GM23338 (cell line): ENCODE data around the gene BCKDK. TPM values are rescaled to one million over a fixed set of nuclear protein-coding genes. Genes with fewer than 3 reads are reported as not detected.
"Not testable (repeated sequence)": the region's sequence is repeated elsewhere in the genome, so short reads cannot be mapped to it uniquely, and the experiment has no call there.

Source experiments
- ATAC-seq: fragments of 200-7000 bp; cut with Tn5 transposase; 3 replicates; pipeline ENCODE4 v1.9.1; 2020
- DNase-seq: peaks from one replicate; pipeline ENCODE4 v3.0.0-alpha.2; 2015; ENCODE audit warnings: low spot score
- H2AFZ ChIP-seq: fragments of 200-600 bp; sonication (generic); 2 replicates; pipeline ENCODE4 v1.8.0; 2016; ENCODE audit warnings: antibody characterized with exemption, mild to moderate bottlenecking, moderate library complexity
- H3F3A ChIP-seq: fragments of 200-600 bp; sonication (generic); replicated peaks from 2 replicates; pipeline ENCODE4 v1.8.0; 2017; ENCODE audit warnings: antibody characterized with exemption, mixed run types, low read depth
- H3K27ac ChIP-seq: fragments of 200-600 bp; sonication (generic); 2 replicates; pipeline ENCODE4 v1.6.1; 2016; ENCODE audit warnings: low read depth
- H3K27me3 ChIP-seq: fragments of 200-600 bp; sonication (generic); 2 replicates; pipeline ENCODE4 v1.8.0; 2016; ENCODE audit warnings: mild to moderate bottlenecking, mixed run types, moderate library complexity; ENCODE audit not compliant: insufficient read depth
- H3K36me3 ChIP-seq: fragments of 200-600 bp; sonication (generic); 2 replicates; pipeline ENCODE4 v1.8.0; 2016; ENCODE audit warnings: mild to moderate bottlenecking; ENCODE audit not compliant: insufficient read depth
- H3K4me1 ChIP-seq: fragments of 200-600 bp; sonication (generic); 2 replicates; pipeline ENCODE4 v1.8.0; 2016; ENCODE audit warnings: mild to moderate bottlenecking, moderate library complexity; ENCODE audit not compliant: insufficient read depth
- H3K4me2 ChIP-seq: fragments of 200-600 bp; sonication (generic); 2 replicates; pipeline ENCODE4 v1.7.1; 2017; ENCODE audit warnings: mixed run types
- H3K4me3 ChIP-seq: fragments of 200-600 bp; sonication (generic); 2 replicates; pipeline ENCODE4 v1.6.1; 2016; ENCODE audit warnings: mixed run types
- H3K79me2 ChIP-seq: fragments of 200-600 bp; sonication (generic); replicated peaks from 2 replicates; pipeline ENCODE4 v1.8.0; 2017; ENCODE audit warnings: mild to moderate bottlenecking; ENCODE audit not compliant: insufficient read depth
- H3K9me2 ChIP-seq: fragments of 200-600 bp; sonication (generic); 2 replicates; pipeline ENCODE4 v1.8.0; 2017; ENCODE audit not compliant: insufficient read depth
- H4K20me1 ChIP-seq: fragments of 200-600 bp; sonication (generic); replicated peaks from 2 replicates; pipeline ENCODE4 v1.8.0; 2017; ENCODE audit warnings: mild to moderate bottlenecking; ENCODE audit not compliant: insufficient read depth
- H3K27ac Mint-ChIP-seq: 2 replicates; pipeline ENCODE4 v1.8.0; 2020; ENCODE audit warnings: inconsistent platforms, mild to moderate bottlenecking, moderate library complexity, mixed read lengths
- H3K27me3 Mint-ChIP-seq: 3 replicates; pipeline ENCODE4 v1.8.0; 2022; ENCODE audit warnings: low read depth, mild to moderate bottlenecking, moderate library complexity, mixed read lengths, inconsistent platforms; ENCODE audit not compliant: insufficient read depth, poor library complexity
- H3K36me3 Mint-ChIP-seq: 3 replicates; pipeline ENCODE4 v1.8.0; 2021; ENCODE audit warnings: low read depth, mild to moderate bottlenecking, inconsistent platforms, moderate library complexity, mixed read lengths
- H3K4me1 Mint-ChIP-seq: 3 replicates; pipeline ENCODE4 v1.8.0; 2020; ENCODE audit warnings: mild to moderate bottlenecking, inconsistent platforms, mixed read lengths
- H3K4me3 Mint-ChIP-seq: 3 replicates; pipeline ENCODE4 v1.8.0; 2021; ENCODE audit warnings: moderate library complexity, mild to moderate bottlenecking, inconsistent platforms, mixed read lengths
- H3K9me3 Mint-ChIP-seq: 3 replicates; pipeline ENCODE4 v1.8.0; 2020; ENCODE audit warnings: moderate library complexity, mild to moderate bottlenecking, inconsistent platforms, mixed read lengths
- REST ChIP-seq: IDR thresholded peaks from one replicate; pipeline ENCODE4 v1.6.1; 2018; ENCODE audit warnings: antibody characterized with exemption; ENCODE audit not compliant: unreplicated experiment
- STAT1 ChIP-seq: IDR thresholded peaks from one replicate; pipeline ENCODE4 v1.6.1; 2016; ENCODE audit warnings: antibody characterized with exemption; ENCODE audit not compliant: unreplicated experiment
- ZNF114 ChIP-seq: fragments of 250-450 bp; sonication (Bioruptor Pico); IDR thresholded peaks from 2 replicates; pipeline ENCODE4 v1.5.0; 2020; ENCODE audit warnings: mild to moderate bottlenecking, moderate library complexity
- ZNF462 ChIP-seq: fragments of 250-450 bp; sonication (Bioruptor Pico); IDR thresholded peaks from 2 replicates; pipeline ENCODE4 v1.5.0; 2020; ENCODE audit warnings: mild to moderate bottlenecking, moderate library complexity
- polyA plus RNA-seq: library from polyadenylated mRNA; unstranded; fragments of >200 nt; fragmentation: Nextera tagmentation; extraction: Ambion mirVana; gene quantifications from 2 replicates; pipeline ENCODE4 v1.2.1, GENCODE V29; 2016
- total RNA-seq: library from RNA; depleted of rRNA; stranded (reverse); fragments of >200 nt; shearing (Covaris generic); gene quantifications from 2 replicates; pipeline ENCODE4 v1.2.3, GENCODE V29; 2014

BCKDK gene
- total and polyA plus RNA-seq, 2 experiments from 2014 or later = 36.1 to 58.9 TPM

- Histone ChIP-seq H3F3A (0 out of 2 replicates have a peak, but pooled peaks cover 3% of the 10 kb centered on the region), H3K79me2 (no peaks in the 10 kb centered on the region), H4K20me1 (no peaks in the 10 kb centered on the region), H3K27me3 (no peaks in the 10 kb centered on the region), H3K27ac (no peak overlapping the region), H2AFZ (no peak overlapping the region), H3K4me2 (no peak overlapping the region), H3K9me2 (no peaks in the 10 kb centered on the region), H3K4me1 (no peaks in the 10 kb centered on the region), H3K4me3 (no peak overlapping the region), H3K36me3 (no peaks in the 10 kb centered on the region)
- H3K27me3 Mint-ChIP-seq = peaks cover 4% of the 10 kb centered on the region
- peaks cover 4% of the 10 kb centered on the region for H3K36me3 Mint-ChIP-seq
- TF ChIP-seq ZNF114 (CRISPR knock-in tag) = no peak
- TF ChIP-seq REST = no peak
- no peak for TF ChIP-seq STAT1
- no peak for TF ChIP-seq ZNF462 (CRISPR knock-in tag)
- no peak overlapping the region for H3K27ac Mint-ChIP-seq
- ATAC-seq (no peak), DNase-seq (no peak)
- H3K4me1 Mint-ChIP-seq = peaks cover 5% of the 10 kb centered on the region; the same call in 2 of the 3 replicates
- peaks cover 17% of the 10 kb centered on the region; the same call in 2 of the 3 replicates for H3K9me3 Mint-ChIP-seq
- H3K4me3 Mint-ChIP-seq = no peak overlapping the region
Measured at GRCh38 chr16:31099860-31100638, 8.1 kb upstream of the BCKDK start.

GRCh38 chr16:31100876-31101641, 7.1 kb upstream of the BCKDK start:
- DNase-seq = not testable (repeated sequence)

More at GRCh38 chr16:31100876-31101641, 7.1 kb upstream of the BCKDK start:
- H3K27me3 Mint-ChIP-seq, H3K4me3 Mint-ChIP-seq, H3K27ac ChIP-seq, H4K20me1 ChIP-seq, H3K36me3 Mint-ChIP-seq, H3K4me3 ChIP-seq, H3K79me2 ChIP-seq, H3K27me3 ChIP-seq, H3K4me1 Mint-ChIP-seq, H3K4me1 ChIP-seq, H2AFZ ChIP-seq, H3K27ac Mint-ChIP-seq, H3K36me3 ChIP-seq, H3K9me2 ChIP-seq, H3F3A ChIP-seq, H3K4me2 ChIP-seq, ATAC-seq: not testable (repeated sequence)
- peaks cover 16% of the 10 kb centered on the region; the same call in 2 of the 3 replicates for H3K9me3 Mint-ChIP-seq
